GM19468 (cell line): Measurements from ENCODE around the gene NTN5.
"Not testable (repeated sequence)": the region's sequence is repeated elsewhere in the genome, so short reads cannot be mapped to it uniquely, and the experiment has no call there.

Experiments
- ATAC-seq: cut with Tn5 transposase; IDR thresholded peaks from one replicate; pipeline ENCODE4 v1.9.1; 2021; ENCODE audit warnings: mild to moderate bottlenecking, moderate library complexity, moderate number of reproducible peaks; ENCODE audit not compliant: unreplicated experiment; ENCODE audit errors: extremely low read depth

Gene NTN5

GRCh38 chr19:48671446-48671995 lies 1.3 kb downstream of the NTN5 start:
- ATAC-seq = no peak

DNA sequence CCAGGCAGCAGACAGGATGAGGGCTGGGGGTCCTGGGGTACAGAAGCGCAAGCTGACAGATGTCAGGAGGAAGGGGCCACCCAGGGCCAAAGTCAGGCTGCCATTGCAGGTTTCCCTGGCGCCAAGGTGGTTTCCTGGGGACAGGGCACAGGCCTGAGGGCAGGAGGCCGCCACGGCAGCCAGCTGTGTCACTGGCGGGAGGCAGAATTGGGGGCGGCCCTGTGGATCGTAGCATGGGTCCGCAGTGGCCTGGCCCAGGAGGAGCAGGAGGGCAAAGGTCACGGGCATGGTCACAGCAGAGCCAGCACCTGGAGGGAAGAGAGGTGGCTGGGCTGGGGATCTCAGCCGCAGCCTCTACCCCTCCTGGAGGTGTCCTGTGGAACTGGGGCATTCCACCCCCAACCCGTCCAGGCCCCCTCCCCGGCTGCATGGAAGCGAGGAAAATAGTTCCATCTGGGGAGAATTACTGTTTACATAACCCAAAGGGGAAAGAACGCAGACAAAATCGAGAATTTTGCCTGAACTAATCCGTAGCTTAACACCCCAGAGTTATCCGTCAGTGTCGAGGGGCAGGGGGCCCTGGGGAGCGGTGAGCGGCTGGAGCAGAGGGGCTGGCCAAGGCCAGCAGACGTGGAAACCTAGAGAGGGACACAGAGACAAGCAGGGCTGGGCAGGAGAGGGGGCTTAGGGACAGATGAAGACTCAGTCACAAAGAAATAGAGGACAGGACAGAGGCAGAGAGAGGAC lies 1.9 kb downstream of the NTN5 start:
- ATAC-seq = no peak

- ATAC-seq = no peak
Observed at GRCh38 chr19:48669903-48670668, 2.7 kb downstream of the NTN5 start.

DNA sequence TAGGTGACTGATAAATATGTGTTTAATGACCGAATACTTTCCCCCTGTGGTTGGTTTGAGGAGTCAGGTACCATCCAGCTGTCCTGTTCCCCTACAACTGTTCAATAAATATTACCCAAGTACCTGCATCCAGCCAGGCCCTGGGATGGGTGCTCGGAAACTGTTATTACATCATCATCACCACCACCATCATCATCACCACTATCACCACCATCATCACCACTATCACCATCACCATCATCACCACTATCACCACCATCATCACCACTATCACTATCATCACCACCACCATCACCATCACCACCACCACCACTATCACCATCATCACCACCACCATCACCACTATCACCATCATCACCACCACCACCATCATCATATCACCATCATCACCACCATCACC lies 4.1 kb downstream of the NTN5 start:
- no peak for ATAC-seq

- ATAC-seq = no peak
Observed at GRCh38 chr19:48668332-48668731, 4.5 kb downstream of the NTN5 start.

DNA sequence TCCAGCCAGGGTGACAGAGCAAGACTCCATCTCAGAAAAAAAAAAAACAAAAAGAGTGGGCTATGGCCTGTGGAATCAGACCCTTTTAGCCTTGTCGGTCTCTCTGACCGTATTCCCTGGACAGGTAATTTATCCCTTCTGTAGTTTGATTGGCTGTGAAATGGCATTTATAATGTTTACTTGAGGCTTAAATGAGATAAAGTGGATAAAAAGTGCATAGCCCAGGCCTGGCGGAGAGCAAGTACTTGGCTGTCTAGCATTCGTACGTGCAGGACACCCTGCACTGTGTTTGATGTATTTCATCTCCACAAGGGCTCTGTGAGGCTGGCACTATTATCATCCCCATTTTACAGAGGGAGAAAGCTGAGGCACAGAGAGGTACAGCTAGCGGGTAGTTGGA lies 7.0 kb downstream of the NTN5 start:
- no peak for ATAC-seq

DNA sequence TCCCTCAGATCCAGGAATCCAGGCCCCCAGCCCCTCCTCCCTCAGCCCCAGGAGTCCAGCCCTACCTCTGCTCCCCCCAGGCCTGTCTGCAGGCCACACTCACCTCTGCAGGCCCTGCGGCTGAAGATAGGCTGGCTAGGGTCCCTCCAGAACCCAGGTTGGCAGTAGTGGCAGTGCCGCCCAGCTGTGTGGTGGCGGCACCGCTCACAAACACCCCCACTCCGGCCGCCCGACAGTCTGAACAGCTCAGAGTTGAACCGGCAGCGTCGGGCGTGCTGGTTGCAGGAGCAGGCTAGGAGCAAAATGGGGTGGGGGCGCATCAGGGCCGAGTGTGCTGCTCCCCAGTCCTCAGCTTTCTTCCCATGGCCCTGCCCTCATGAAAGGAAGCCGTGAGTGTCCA lies 8.3 kb downstream of the NTN5 start:
- no peak for ATAC-seq

GRCh38 chr19:48663667-48664066 lies 9.2 kb downstream of the NTN5 start:
- no peak for ATAC-seq

- ATAC-seq = no peak
Observed at GRCh38 chr19:48661711-48662090, 11.1 kb downstream of the NTN5 start.

- no peak for ATAC-seq
Observed at GRCh38 chr19:48660852-48661710, 11.7 kb downstream of the NTN5 start.

GRCh38 chr19:48659768-48660167 lies 13.0 kb downstream of the NTN5 start:
- ATAC-seq = no peak

GRCh38 chr19:48658483-48658882 lies 14.3 kb downstream of the NTN5 start:
- ATAC-seq = no peak

DNA sequence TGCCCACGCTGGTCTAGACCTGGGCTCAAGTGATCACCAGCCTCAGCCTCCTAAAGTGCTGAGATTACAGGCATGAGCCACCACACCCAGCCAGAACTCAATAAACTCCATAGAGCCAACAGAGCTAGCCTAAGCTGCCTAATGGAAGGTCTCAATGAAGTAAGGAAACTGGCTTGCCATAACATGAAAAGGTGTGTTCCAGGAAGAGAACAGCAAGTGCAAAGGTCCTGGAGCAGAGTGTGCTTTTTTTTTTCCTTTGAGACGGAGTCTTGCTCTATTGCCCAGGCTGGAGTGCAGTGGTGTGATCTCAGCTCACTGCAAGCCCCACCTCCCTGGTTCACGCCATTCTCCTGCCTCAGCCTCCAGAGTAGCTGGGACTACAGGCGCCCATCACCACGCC lies 15.0 kb downstream of the NTN5 start:
- ATAC-seq = not testable (repeated sequence)

GRCh38 chr19:48656840-48657474 lies 15.9 kb downstream of the NTN5 start:
- ATAC-seq = no peak

GRCh38 chr19:48654299-48655059 lies 18.3 kb downstream of the NTN5 start:
- no peak for ATAC-seq

DNA sequence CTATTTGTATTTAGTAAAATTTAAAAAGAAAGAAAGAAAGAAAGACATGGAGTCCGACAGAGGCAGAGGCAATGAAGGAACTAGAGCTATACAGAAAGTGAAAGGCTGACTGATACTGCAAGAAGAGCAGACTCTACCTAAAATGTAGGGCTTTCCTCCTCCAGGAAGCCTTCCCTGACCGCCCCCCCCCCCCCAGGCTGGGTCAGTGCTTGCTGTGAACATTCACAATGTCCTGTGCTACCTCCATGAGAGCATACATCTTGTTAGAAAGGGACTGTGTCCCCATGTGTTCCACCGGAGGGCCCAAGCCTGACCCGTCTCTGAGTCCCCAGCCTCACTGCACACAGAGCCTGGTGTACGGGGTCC lies 21.2 kb downstream of the NTN5 start:
- no peak for ATAC-seq

DNA sequence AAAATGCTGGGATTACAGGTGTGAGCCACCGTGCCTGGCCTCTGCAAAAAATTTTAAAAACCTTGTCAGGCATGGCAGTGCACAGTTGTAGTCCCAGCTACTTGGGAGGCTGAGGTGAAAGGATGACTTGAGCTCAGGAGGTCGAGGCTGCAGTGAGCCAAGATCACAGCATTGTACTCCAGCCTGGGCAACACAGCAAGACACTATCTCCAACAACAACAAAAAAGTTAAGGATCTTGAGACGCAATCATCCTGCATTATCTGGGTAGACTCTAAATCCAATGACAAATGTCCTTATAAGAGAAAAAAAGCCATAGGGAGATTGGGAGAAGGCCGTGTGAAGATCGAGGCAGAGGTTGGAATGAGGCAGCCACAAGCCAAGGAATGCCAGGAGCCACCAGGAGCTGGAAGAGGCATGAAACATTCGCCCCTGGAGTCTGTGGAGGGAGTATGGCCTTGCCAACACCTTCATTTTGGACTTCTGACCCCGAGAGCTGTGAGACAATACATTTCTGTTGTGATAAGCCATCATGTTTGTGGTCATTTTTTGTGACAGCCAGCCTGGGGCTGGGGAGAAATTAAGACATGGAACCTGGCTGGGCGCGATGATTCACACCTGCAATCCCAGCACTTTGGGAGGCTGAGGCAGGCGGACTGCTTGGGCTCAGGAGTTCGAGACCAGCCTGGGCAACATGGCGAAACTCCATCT lies 21.7 kb downstream of the NTN5 start:
- no peak for ATAC-seq

GRCh38 chr19:48648134-48648533 lies 24.7 kb downstream of the NTN5 start:
- ATAC-seq = no peak

DNA sequence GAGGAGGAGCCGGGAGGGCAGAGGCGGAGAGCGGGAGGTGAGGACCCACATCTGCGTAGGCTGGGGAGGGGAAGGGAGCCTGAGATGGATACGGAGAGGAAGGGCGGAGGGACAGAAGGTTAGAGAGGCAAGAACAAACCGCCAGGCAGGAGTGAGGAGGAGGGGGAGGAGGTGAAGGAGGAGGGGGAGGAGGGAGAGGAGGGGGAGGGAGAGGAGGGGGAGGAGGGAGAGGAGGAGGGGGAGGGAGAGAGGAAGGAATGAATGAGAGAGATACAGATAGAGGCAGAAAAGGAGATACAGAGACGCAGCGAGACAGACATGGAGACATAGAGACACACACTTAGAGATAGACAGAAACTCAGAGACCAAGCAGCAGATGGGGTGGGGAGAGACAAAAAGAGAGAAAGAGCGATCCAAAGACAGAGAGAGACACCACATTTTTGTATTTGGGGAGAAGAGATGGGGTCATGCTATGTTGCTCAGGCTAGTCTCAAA lies 26.0 kb downstream of the NTN5 start:
- ATAC-seq = no peak
